ENCODE data around the gene VANGL2. TPM values are rescaled to one million over a fixed set of nuclear protein-coding genes. Genes with fewer than 3 reads are reported as not detected.

VANGL2 gene
- total RNA-seq, 2 donors from 2014 or later = 3.9 to 10.3 TPM

- intact Hi-C loops (cut with DNase I) = no loop called here
- Histone ChIP-seq H3K9ac (ENCODE audit: low read depth in 2 of 2, low read length in 2 of 2) (no peak within 1 kb of the TSS), H3K27ac (no peak within 1 kb of the TSS), H3K36me3 (no peaks in the 10 kb centered on the region), H3K9me3 (no peaks in the 10 kb centered on the region), H3K4me3 (no peak within 1 kb of the TSS), H3K27me3 (no peaks in the 10 kb centered on the region), H3K4me1 (no peaks in the 10 kb centered on the region)
- no peak for TF ChIP-seq CTCF (IDR thresholded peaks at IDR 0.05)
- DNase-seq = no peak
These were observed 33.4 kb upstream of the VANGL2 start, which contains the start of gene NHLH1 for GRCh38 chr1:160366731-160367515. TSS of gene NHLH1 (plus strand) at chr1:160367071. CDS start at chr1:160370732, 3,661 bp downstream.

- Histone ChIP-seq H3K36me3 (no peaks in the 10 kb centered on the region), H3K9me3 (no peaks in the 10 kb centered on the region), H3K27me3 (no peaks in the 10 kb centered on the region), H3K27ac (no peak overlapping the region), H3K4me1 (no peaks in the 10 kb centered on the region), H3K4me3 (no peak overlapping the region), H3K9ac (ENCODE audit: low read depth in 2 of 2, low read length in 2 of 2) (no peak overlapping the region)
- no peak for TF ChIP-seq CTCF (IDR thresholded peaks at IDR 0.05)
- DNase-seq = no peak
- intact Hi-C loops (cut with DNase I) = no loop called here
These were observed 32.9 kb upstream of the VANGL2 start for GRCh38 chr1:160367516-160367900.

GRCh38 chr1:160367934-160368923, 32.1 kb upstream of the VANGL2 start:
- no peaks in the 10 kb centered on the region for H3K4me1 ChIP-seq
- intact Hi-C loops (cut with DNase I) = no loop called here
- no peak for TF ChIP-seq CTCF (IDR thresholded peaks at IDR 0.05)

GRCh38 chr1:160369087-160369486, 31.3 kb upstream of the VANGL2 start:
- no peak for DNase-seq
- no peak overlapping the region for H3K9ac ChIP-seq (ENCODE audit: low read depth in 2 of 2, low read length in 2 of 2)
- H3K27ac ChIP-seq = no peak overlapping the region
- intact Hi-C loops (cut with DNase I) = no loop called here
- no peaks in the 10 kb centered on the region for H3K36me3 ChIP-seq
- no peaks in the 10 kb centered on the region for H3K27me3 ChIP-seq
- no peak overlapping the region for H3K4me3 ChIP-seq
- TF ChIP-seq CTCF (IDR thresholded peaks at IDR 0.05) = no peak
- no peaks in the 10 kb centered on the region for H3K4me1 ChIP-seq
- H3K9me3 ChIP-seq = no peaks in the 10 kb centered on the region

More at GRCh38 chr1:160367934-160368923, 32.1 kb upstream of the VANGL2 start:
- no peaks in the 10 kb centered on the region for H3K9me3 ChIP-seq
- no peak for DNase-seq
- no peaks in the 10 kb centered on the region for H3K36me3 ChIP-seq
- no peak overlapping the region for H3K4me3 ChIP-seq
- H3K27ac ChIP-seq = no peak overlapping the region
- no peak overlapping the region for H3K9ac ChIP-seq (ENCODE audit: low read depth in 2 of 2, low read length in 2 of 2)
- H3K27me3 ChIP-seq = no peaks in the 10 kb centered on the region

GRCh38 chr1:160370561-160371345, 29.6 kb upstream of the VANGL2 start:
- TF ChIP-seq CTCF (IDR thresholded peaks at IDR 0.05) = no peak
- H3K9ac ChIP-seq (ENCODE audit: low read depth in 2 of 2, low read length in 2 of 2) = no peak overlapping the region
- no peak overlapping the region for H3K4me3 ChIP-seq
- H3K27me3 ChIP-seq = no peaks in the 10 kb centered on the region
- H3K9me3 ChIP-seq = no peaks in the 10 kb centered on the region
- no peaks in the 10 kb centered on the region for H3K4me1 ChIP-seq
- DNase-seq = no peak
- intact Hi-C loops (cut with DNase I) = loop anchor here (10.0 kb wide), 1 partner anchor 286 kb away; the partner anchor contains the start of gene KCNJ9
- no peaks in the 10 kb centered on the region for H3K36me3 ChIP-seq
- no peak overlapping the region for H3K27ac ChIP-seq

Data from colonic mucosa (tissue), 4 donors.